ENCODE results near the gene LRRC4C.

GRCh38 chr11:40273192-40273732 lies 1186.2 kb downstream of the LRRC4C start:
- no peak for TF ChIP-seq MYC (IDR thresholded peaks at IDR 0.05; ENCODE audit: insufficient read depth, insufficient read length, insufficient replicate concordance, low read length, severe bottlenecking)
- TF ChIP-seq ZNF24 (IDR thresholded peaks at IDR 0.05) = no peak
- no peak for TF ChIP-seq NFXL1 (IDR thresholded peaks at IDR 0.05; ENCODE audit: borderline replicate concordance)
- no peak for TF ChIP-seq RCOR1 (conservative IDR thresholded peaks at IDR 0.05; ENCODE audit: low read depth, low read length)
- no peak for TF ChIP-seq CTCF (IDR thresholded peaks at IDR 0.05 in 2 of 3, conservative IDR thresholded peaks at IDR 0.05 in 1 of 3; ENCODE audit: control insufficient read depth in 2 of 3, extremely low read depth in 1 of 3, insufficient read depth in 1 of 3, low read depth in 3 of 3, low read length in 3 of 3)
- no peak for TF ChIP-seq CREB1 (IDR thresholded peaks at IDR 0.05; ENCODE audit: low read depth)
- TF ChIP-seq RB1 (IDR thresholded peaks at IDR 0.05; ENCODE audit: borderline replicate concordance) = no peak
- no peak for TF ChIP-seq ATF3 (IDR thresholded peaks at IDR 0.05; ENCODE audit: borderline replicate concordance, extremely low read depth, low read depth, low read length)
